UCSD-AML1 (cell line): ENCODE results near the gene CPEB3.
"Not testable (repeated sequence)": the region's sequence is repeated elsewhere in the genome, so short reads cannot be mapped to it uniquely, and the experiment has no call there.

Experiments used
- DNase-seq: peaks from one replicate; lab custom pipeline; 2025; ENCODE audit not compliant: unreplicated experiment; lab: John Stamatoyannopoulos, UW

The CPEB3 gene

GRCh38 chr10:92146107-92146506, 144.8 kb downstream of the CPEB3 start:
- DNase-seq: no peak

DNA sequence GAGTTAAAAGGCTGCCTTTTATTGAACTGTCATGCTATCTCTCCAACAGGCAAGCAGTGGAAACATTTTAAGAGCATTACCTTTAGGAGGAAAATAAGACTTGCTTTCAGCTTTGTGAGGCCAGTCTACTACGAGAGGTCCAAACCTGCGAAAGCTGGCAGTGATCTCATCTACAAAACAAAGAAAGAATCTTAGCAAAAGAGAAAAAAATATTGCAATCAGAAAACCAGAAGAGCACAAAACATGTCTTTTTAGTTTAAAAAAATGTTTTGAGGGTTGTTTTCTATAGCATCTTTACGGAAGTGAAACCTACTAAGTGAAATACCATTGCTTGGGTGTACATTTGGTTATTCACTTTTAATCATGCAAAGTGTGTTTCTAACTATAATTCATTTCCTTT, 147.9 kb downstream of the CPEB3 start:
- DNase-seq: no peak

GRCh38 chr10:92142512-92142911, 148.4 kb downstream of the CPEB3 start:
- no peak for DNase-seq

DNA sequence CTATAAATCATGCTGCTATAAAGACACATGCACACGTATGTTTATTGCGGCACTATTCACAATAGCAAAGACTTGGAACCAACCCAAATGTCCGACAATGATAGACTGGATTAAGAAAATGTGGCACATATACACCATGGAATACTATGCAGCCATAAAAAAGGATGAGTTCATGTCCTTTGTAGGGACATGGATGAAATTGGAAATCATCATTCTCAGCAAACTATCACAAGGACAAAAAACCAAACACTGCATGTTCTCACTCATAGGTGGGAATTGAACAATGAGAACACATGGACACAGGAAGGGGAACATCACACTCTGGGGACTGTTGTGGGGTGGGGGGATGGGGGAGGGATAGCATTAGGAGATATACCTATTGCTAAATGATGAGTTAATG, 149.7 kb downstream of the CPEB3 start:
- DNase-seq: not testable (repeated sequence)

GRCh38 chr10:92134049-92134448, 156.8 kb downstream of the CPEB3 start:
- DNase-seq: not testable (repeated sequence)

- DNase-seq: no peak
These were observed 159.5 kb downstream of the CPEB3 start for GRCh38 chr10:92131275-92131820.

DNA sequence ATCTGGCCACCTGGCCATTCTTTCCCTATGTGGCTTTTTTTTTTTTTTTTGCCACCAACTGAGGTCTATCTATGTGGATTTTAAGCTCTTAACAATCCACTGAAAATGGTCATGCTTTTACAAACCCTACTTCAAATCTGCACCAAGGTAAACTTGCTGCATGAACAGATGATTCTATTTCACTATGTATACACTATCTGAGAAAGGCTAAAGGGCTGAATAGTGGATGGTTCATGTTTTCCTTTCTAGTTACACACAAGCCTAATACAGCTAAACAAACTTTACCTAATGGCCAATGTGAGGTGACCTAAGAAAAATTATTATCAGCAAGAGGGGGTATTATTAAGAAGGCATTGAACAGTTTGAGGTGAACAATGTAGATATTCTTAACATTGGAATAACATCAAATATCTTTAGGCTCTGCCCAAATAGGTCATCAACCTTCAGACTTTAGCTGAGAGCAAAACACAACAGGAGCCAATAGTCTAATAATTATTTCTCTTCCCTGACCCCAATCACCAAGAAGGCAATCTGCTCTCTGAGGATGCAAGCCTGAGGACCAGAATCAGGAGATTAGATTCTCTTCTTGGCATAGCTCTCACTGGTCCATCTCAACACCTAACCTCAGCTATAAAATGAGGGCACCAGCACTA, 160.1 kb downstream of the CPEB3 start:
- DNase-seq: no peak

DNA sequence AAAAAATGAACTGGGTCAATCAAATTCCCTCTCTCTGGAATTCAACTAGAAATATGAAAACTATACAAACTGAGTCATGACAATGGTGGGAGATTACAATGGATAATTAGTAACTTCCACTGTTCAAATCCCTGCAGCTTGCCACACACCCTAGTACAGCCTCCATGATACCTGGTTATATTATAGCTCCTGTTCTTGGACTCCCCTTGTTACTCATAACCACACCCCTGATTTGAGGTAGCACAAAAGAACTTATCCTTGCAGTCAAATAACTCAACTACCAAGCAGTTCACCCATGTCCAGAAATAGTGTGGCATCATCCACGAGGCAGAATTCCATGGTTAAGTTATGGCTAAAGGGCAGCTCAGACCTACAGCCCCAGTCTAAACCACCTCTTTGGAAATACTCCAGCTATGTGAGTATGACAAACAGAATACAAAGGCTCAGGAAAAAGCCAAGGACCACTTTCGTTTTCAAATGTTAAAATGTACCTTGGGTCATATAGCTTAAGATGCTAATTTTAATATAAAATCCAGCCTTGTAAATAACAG, 164.7 kb downstream of the CPEB3 start:
- no peak for DNase-seq

DNA sequence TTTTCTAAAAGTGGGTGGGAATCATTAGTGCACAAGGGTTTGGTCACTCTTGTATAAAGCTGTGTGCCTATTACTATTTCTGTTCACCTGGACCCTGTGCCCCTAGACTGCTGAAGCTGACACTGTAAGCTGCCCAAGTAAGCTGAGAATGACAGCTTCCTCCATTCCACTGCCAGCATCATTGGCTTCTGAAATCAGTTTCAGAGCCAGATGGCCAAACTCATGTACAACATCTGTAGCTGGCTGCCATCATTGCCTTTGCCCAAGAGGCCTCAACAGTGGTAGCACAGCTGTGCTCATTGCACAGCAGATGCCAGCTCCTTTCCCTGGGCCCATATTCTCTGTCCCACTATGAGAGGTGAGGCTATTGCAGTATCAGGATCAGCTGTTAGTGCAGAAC, 165.7 kb downstream of the CPEB3 start:
- DNase-seq: no peak

DNA sequence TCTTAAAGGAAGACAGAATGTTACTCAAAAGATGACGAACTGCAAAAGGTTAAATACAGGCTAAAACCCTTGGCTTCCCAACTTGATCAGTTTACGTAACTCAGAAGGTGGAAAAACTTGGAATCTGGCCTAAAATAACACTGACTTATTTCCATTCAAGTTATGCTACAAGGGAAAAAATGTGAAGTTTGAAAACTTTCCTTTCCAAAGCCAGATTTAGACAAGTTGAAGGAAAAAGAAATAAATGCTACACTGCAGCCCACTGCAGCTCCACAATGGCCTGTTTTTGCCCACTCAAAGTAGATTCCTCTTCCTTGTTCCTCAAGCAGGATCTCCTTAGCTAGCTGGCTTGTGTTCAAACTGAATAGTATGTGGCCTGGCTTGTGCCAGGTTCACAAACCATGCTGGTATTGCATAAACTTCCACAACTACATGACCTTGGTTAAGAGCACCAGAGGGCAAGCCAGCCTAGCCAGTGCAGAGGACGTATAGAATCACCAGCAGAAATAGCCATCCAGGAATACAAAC, 166.2 kb downstream of the CPEB3 start:
- DNase-seq: no peak

GRCh38 chr10:92124020-92124419, 166.9 kb downstream of the CPEB3 start:
- no peak for DNase-seq

DNA sequence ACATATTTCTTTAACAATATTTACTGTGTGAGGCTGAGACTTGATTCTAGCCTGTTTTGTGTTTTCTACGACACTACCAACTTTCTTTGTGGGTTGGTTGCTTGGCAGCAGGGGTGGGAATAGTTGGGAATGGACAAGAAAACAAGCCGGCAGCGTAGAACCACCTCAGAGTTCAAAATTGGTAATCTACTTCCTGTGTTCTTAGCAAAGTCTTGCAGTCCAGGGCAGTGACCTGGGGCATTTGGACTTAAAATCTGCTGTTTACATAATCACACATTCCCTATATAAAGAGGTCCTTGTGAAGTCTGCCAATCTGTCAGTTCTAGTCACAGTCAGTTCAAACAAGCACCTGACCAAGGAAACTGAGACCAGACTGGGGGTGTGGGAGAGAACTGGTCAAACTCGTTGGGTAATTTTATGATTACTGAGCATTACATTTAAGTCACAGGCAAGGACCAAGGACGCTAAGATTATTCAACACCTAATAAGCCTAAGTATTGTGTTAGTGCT, 167.9 kb downstream of the CPEB3 start:
- no peak for DNase-seq

DNA sequence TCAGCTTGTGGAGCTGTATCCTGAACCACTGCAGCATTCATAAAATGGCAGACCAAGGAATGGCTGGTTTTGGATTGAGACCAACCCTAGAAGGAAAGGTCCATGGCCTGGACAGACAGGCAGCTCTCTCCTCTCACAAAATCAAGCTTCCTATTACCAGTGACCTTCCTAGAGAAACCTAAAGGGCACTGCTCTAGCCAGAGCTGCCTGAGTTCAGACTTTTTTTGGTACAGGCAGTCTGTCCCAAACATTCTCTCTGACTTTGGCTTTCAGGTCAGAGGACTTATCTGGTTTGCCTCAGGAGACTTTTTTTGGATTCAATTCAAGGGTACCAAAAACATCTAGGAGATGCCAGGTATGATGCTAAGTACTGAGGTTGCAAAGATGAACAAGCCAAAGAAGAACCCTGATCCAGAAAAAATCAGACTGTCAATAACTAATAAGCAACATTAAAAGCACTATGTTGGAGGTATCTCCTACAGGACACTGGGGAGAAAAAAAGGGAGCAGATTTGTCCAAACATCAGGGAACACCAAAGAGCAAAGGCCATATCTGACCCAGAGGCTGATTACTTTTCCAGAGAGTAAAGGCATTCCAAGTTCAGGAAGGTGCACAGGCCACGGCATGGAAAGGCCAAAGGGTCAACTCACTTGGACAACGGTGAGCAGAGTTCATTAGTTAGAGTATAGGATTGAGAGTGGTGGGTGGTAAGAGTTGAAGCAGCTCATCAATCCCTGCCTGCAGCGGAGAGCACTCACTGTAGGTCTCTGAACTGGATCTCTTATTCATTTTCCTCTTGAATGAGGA, 169.0 kb downstream of the CPEB3 start:
- no peak for DNase-seq

GRCh38 chr10:92119340-92119739, 171.5 kb downstream of the CPEB3 start:
- no peak for DNase-seq

DNA sequence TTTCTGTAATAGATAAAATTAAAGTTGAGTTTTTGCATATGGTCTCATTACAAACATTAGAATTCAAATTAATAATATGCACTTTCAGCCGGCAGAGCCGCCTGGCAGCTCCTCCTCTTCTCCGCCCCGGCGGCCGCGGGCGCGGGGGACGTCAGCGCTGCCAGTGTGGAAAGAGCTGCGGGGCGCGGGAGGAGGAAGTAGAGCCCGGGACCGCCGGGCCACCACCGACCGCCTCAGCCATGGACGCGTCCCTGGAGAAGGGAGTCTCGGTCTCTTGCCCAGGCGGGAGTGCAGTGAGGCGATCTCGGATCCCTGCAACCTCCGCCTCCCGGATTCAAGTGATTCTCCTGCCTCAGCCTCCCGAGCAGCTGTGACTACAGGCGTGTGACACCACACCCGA, 176.0 kb downstream of the CPEB3 start:
- not testable (repeated sequence) for DNase-seq

DNA sequence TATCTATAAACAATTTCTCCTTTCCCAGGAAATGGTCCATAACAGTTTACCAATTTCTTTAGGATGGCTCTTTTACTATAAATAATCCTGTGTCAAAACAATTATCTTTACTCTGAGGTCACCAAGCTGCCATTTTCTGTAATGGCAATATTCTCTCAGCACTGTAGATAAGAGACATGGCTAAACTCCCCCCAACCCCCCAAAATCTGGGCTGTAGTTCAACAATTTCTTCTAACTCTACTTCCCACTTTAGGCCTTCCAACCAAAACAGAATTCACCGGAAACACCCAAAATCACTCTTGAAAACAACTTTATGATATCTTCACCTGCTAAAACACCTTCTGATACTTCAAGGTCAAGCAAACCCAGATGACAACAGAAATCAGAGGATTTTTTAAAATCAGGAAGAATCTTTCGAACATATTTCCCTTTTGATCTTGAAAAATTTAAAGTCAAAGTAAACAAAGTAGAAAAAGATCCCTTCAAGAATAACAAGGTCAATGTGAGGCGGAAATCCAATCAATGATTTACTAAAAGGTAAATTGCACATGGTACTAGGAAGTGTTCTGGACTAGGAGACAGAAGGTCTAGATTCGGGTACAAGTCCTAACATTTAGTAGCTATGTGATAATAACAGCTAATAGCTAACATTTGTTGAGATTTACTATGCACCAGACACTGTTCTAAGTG, 176.8 kb downstream of the CPEB3 start:
- no peak for DNase-seq

- no peak for DNase-seq
These were observed 178.4 kb downstream of the CPEB3 start for GRCh38 chr10:92112462-92112861.

- no peak for DNase-seq
These were observed 179.4 kb downstream of the CPEB3 start for GRCh38 chr10:92111336-92111939.

GRCh38 chr10:92110039-92110794, 180.7 kb downstream of the CPEB3 start:
- DNase-seq: no peak

GRCh38 chr10:92108747-92109146, 182.1 kb downstream of the CPEB3 start:
- no peak for DNase-seq
